B cell (primary cell): ENCODE data around the gene PARVA.

Experiments used
- EZH2 ChIP-seq: IDR thresholded peaks from 2 replicates; pipeline ENCODE4 v1.6.1; 2012; ENCODE audit warnings: borderline replicate concordance, low read depth, mild to moderate bottlenecking, moderate library complexity, low read length; ENCODE audit not compliant: insufficient read depth, poor library complexity, severe bottlenecking
- TF ChIP-seq, protein P1 (sequence below): fragments of 200-600 bp; IDR thresholded peaks from one replicate; pipeline ENCODE4 v1.8.0; 2022; ENCODE audit warnings: antibody characterized with exemption, mild to moderate bottlenecking

GRCh38 chr11:12458042-12458441, 80.7 kb downstream of the PARVA start:
- TF ChIP-seq, protein P1, sequence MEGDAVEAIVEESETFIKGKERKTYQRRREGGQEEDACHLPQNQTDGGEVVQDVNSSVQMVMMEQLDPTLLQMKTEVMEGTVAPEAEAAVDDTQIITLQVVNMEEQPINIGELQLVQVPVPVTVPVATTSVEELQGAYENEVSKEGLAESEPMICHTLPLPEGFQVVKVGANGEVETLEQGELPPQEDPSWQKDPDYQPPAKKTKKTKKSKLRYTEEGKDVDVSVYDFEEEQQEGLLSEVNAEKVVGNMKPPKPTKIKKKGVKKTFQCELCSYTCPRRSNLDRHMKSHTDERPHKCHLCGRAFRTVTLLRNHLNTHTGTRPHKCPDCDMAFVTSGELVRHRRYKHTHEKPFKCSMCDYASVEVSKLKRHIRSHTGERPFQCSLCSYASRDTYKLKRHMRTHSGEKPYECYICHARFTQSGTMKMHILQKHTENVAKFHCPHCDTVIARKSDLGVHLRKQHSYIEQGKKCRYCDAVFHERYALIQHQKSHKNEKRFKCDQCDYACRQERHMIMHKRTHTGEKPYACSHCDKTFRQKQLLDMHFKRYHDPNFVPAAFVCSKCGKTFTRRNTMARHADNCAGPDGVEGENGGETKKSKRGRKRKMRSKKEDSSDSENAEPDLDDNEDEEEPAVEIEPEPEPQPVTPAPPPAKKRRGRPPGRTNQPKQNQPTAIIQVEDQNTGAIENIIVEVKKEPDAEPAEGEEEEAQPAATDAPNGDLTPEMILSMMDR, result no peak
- no peak for TF ChIP-seq EZH2
